SK-N-SH (cell line): ENCODE data around the gene OSBPL2. TPM values are rescaled to one million over a fixed set of nuclear protein-coding genes. Genes with fewer than 3 reads are reported as not detected.

Experiments used
- CTCF ChIA-PET: fragments of 300-600, 350-600 bp; formaldehyde crosslinking; extraction: SDS; loops from one replicate; lab custom pipeline; 2021; lab: Yijun Ruan, JAX
- POLR2A ChIA-PET: fragments of 350-600 bp; sonication (Branson Sonifier 250); formaldehyde crosslinking; extraction: SDS; loops from one replicate; lab custom pipeline; 2020; ENCODE audit warnings: antibody characterized with exemption, inconsistent platforms; lab: Yijun Ruan, JAX
- DNase-seq: peaks from one replicate; pipeline ENCODE4 v3.0.0; 2012
- H2AFZ ChIP-seq: fragments of 200-600 bp; sonication (generic); 2 replicates; pipeline ENCODE4 v1.8.1; 2016; ENCODE audit warnings: antibody characterized with exemption, mild to moderate bottlenecking, low read depth
- H3F3A ChIP-seq: fragments of 200-600 bp; sonication (generic); replicated peaks from 2 replicates; pipeline ENCODE3; 2016; ENCODE audit warnings: antibody characterized with exemption, mild to moderate bottlenecking; ENCODE audit not compliant: insufficient read depth
- H3K27ac ChIP-seq, 2 experiments: fragments of 200-500 bp in 1 of 2; fragments of 200-600 bp in 1 of 2; sonication (Bioruptor generic) in 1 of 2; sonication (generic), shearing (Covaris generic) in 1 of 2; 2 replicates each; pipeline versions ENCODE4 v1.5.1 to v1.6.1; 2014 to 2016; ENCODE audit warnings: low read depth in 2 of 2, inconsistent platforms in 1 of 2, low read length in 1 of 2, mild to moderate bottlenecking in 1 of 2, mixed read lengths in 1 of 2
- H3K27me3 ChIP-seq: fragments of 200-600 bp; sonication (generic), shearing (Covaris generic); 2 replicates; pipeline ENCODE4 v1.6.1; 2016; ENCODE audit warnings: mixed run types; ENCODE audit not compliant: insufficient read depth
- H3K36me3 ChIP-seq, 2 experiments: fragments of 200-500 bp in 1 of 2; fragments of 200-600 bp in 1 of 2; sonication (Bioruptor generic) in 1 of 2; sonication (generic) in 1 of 2; replicated peaks in 1 of 2; 2 replicates each; pipeline versions ENCODE3 to v1.5.1; 2014 to 2016; ENCODE audit warnings: low read length in 1 of 2, mild to moderate bottlenecking in 1 of 2; ENCODE audit not compliant: insufficient read depth in 2 of 2, control insufficient read depth in 1 of 2
- H3K4me1 ChIP-seq, 2 experiments: fragments of 200-500 bp in 1 of 2; fragments of 200-600 bp in 1 of 2; sonication (Bioruptor generic) in 1 of 2; sonication (generic), shearing (Covaris generic) in 1 of 2; 2 replicates each; pipeline versions ENCODE4 v1.5.1 to v1.6.1; 2014 to 2016; ENCODE audit warnings: low read depth in 1 of 2, low read length in 1 of 2, mixed run types in 1 of 2; ENCODE audit not compliant: insufficient read depth in 2 of 2, control insufficient read depth in 1 of 2
- H3K4me2 ChIP-seq: fragments of 200-600 bp; sonication (generic), shearing (Covaris generic); 2 replicates; pipeline ENCODE4 v1.6.1; 2017; ENCODE audit warnings: mixed run types
- H3K4me3 ChIP-seq, 2 experiments: fragments of 200-500 bp in 1 of 2; fragments of 200-600 bp in 1 of 2; sonication (Bioruptor generic) in 1 of 2; sonication (generic), shearing (Covaris generic) in 1 of 2; 2 replicates each; pipeline versions ENCODE4 v1.5.1 to v1.8.1; 2014 to 2016; ENCODE audit warnings: low read depth in 2 of 2, inconsistent platforms in 1 of 2, low read length in 1 of 2, mild to moderate bottlenecking in 1 of 2, mixed read lengths in 1 of 2, moderate library complexity in 1 of 2
- H3K79me2 ChIP-seq: fragments of 200-600 bp; sonication (generic); 2 replicates; pipeline ENCODE4 v1.8.1; 2017; ENCODE audit warnings: mild to moderate bottlenecking; ENCODE audit not compliant: insufficient read depth
- H3K9ac ChIP-seq: fragments of 200-600 bp; sonication (generic); 2 replicates; pipeline ENCODE4 v1.6.1; 2017; ENCODE audit warnings: mixed run types
- H3K9me2 ChIP-seq: fragments of 200-600 bp; sonication (generic); 2 replicates; pipeline ENCODE4 v1.6.1; 2017; ENCODE audit warnings: mixed run types
- H3K9me3 ChIP-seq: fragments of 200-600 bp; sonication (generic); 2 replicates; pipeline ENCODE4 v1.6.1; 2017; ENCODE audit warnings: mixed run types, mild to moderate bottlenecking, moderate library complexity
- H4K20me1 ChIP-seq: fragments of 200-600 bp; sonication (generic); 2 replicates; pipeline ENCODE4 v1.6.1; 2017; ENCODE audit warnings: mild to moderate bottlenecking, mixed run types; ENCODE audit not compliant: insufficient read depth
- CHD2 ChIP-seq: fragments of 150-350 bp; IDR thresholded peaks from 2 replicates; pipeline ENCODE4 v1.6.1; 2018; ENCODE audit warnings: low read length; ENCODE audit not compliant: partially characterized antibody
- CTCF ChIP-seq: fragments of 200-600 bp; sonication (generic); IDR thresholded peaks from 2 replicates; pipeline ENCODE4 v1.6.1; 2017; ENCODE audit warnings: antibody characterized with exemption, mild to moderate bottlenecking, moderate library complexity
- ELF1 ChIP-seq: IDR thresholded peaks from 2 replicates; pipeline ENCODE4 v1.4.0; 2012
- EZH2phosphoT487 ChIP-seq: fragments of 200-600 bp; sonication (generic); IDR thresholded peaks from 2 replicates; pipeline ENCODE4 v1.6.1; 2017; ENCODE audit warnings: low read depth, mixed run types, mild to moderate bottlenecking, antibody characterized with exemption, moderate library complexity, borderline replicate concordance
- FOSL2 ChIP-seq: IDR thresholded peaks from 2 replicates; pipeline ENCODE4 v1.4.0; 2012; ENCODE audit warnings: low read depth, mild to moderate bottlenecking, moderate library complexity, borderline replicate concordance
- FOXJ3 ChIP-seq: sonication (generic); formaldehyde crosslinking; IDR thresholded peaks from 2 replicates; pipeline ENCODE4 v1.5.1; 2020; ENCODE audit warnings: mild to moderate bottlenecking, missing genetic modification reagents
- FOXM1 ChIP-seq: IDR thresholded peaks from 2 replicates; pipeline ENCODE4 v1.4.0; 2012; ENCODE audit warnings: low read depth, mild to moderate bottlenecking
- GABPA ChIP-seq: IDR thresholded peaks from 2 replicates; pipeline ENCODE4 v1.4.0; 2012; ENCODE audit warnings: low read depth, mild to moderate bottlenecking
- GATA2 ChIP-seq: sonication (generic); formaldehyde crosslinking; IDR thresholded peaks from 2 replicates; pipeline ENCODE4 v1.5.0; 2020; ENCODE audit warnings: mild to moderate bottlenecking, missing genetic modification reagents
- MEF2A ChIP-seq: IDR thresholded peaks from 2 replicates; pipeline ENCODE4 v1.4.0; 2012; ENCODE audit warnings: low read depth, borderline replicate concordance
- NFIC ChIP-seq: IDR thresholded peaks from 2 replicates; pipeline ENCODE4 v1.4.0; 2012; ENCODE audit warnings: borderline replicate concordance
- NRF1 ChIP-seq: IDR thresholded peaks from 2 replicates; pipeline ENCODE4 v1.6.1; 2012; ENCODE audit warnings: low read depth, mild to moderate bottlenecking, low read length
- PBX3 ChIP-seq: IDR thresholded peaks from 2 replicates; pipeline ENCODE4; 2012
- POLR2AphosphoS5 ChIP-seq: IDR thresholded peaks from 2 replicates; pipeline ENCODE4 v1.6.1; 2012; ENCODE audit warnings: low read depth, low read length
- RCOR1 ChIP-seq: fragments of 150-350 bp; IDR thresholded peaks from 2 replicates; pipeline ENCODE4 v1.6.1; 2017; ENCODE audit warnings: antibody characterized with exemption, low read length
- TAF1 ChIP-seq: IDR thresholded peaks from 2 replicates; pipeline ENCODE4 v1.6.1; 2012; ENCODE audit warnings: low read depth, mild to moderate bottlenecking, low read length, moderate library complexity, borderline replicate concordance
- YY1 ChIP-seq: IDR thresholded peaks from 2 replicates; pipeline ENCODE4 v1.4.0; 2012; ENCODE audit warnings: low read depth, mild to moderate bottlenecking
- WGBS: methylation state at CpG from one replicate; pipeline ENCODE4 v1.1.6; 2017; ENCODE audit warnings: low lambda C conversion rate; 5-methylcytosine and 5-hydroxymethylcytosine counted together
- polyA plus RNA-seq, 3 experiments: library from polyadenylated mRNA; depleted of rRNA; stranded (reverse); fragments of >200 nt; gene quantifications; 2 replicates each; pipeline ENCODE4 v1.2.3, GENCODE V29; 2012
- TF ChIP-seq, protein P1 (sequence below): IDR thresholded peaks from 2 replicates; pipeline ENCODE4 v1.6.1; 2012; ENCODE audit warnings: mild to moderate bottlenecking, low read depth, low read length, moderate library complexity
- TF ChIP-seq, protein P2 (sequence below): IDR thresholded peaks from 2 replicates; pipeline ENCODE4 v1.4.0; 2012; ENCODE audit warnings: low read depth, borderline replicate concordance

Gene OSBPL2
- polyA plus RNA-seq, 1 of the 3 experiments (the other 2 are of a cell fraction) = 17.7 TPM

- TF ChIP-seq, protein P1, sequence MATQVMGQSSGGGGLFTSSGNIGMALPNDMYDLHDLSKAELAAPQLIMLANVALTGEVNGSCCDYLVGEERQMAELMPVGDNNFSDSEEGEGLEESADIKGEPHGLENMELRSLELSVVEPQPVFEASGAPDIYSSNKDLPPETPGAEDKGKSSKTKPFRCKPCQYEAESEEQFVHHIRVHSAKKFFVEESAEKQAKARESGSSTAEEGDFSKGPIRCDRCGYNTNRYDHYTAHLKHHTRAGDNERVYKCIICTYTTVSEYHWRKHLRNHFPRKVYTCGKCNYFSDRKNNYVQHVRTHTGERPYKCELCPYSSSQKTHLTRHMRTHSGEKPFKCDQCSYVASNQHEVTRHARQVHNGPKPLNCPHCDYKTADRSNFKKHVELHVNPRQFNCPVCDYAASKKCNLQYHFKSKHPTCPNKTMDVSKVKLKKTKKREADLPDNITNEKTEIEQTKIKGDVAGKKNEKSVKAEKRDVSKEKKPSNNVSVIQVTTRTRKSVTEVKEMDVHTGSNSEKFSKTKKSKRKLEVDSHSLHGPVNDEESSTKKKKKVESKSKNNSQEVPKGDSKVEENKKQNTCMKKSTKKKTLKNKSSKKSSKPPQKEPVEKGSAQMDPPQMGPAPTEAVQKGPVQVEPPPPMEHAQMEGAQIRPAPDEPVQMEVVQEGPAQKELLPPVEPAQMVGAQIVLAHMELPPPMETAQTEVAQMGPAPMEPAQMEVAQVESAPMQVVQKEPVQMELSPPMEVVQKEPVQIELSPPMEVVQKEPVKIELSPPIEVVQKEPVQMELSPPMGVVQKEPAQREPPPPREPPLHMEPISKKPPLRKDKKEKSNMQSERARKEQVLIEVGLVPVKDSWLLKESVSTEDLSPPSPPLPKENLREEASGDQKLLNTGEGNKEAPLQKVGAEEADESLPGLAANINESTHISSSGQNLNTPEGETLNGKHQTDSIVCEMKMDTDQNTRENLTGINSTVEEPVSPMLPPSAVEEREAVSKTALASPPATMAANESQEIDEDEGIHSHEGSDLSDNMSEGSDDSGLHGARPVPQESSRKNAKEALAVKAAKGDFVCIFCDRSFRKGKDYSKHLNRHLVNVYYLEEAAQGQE = no peak
- TF ChIP-seq FOXJ3 (CRISPR knock-in tag) = no peak
- TF ChIP-seq POLR2AphosphoS5 = no peak
- TF ChIP-seq FOXM1 = no peak
- TF ChIP-seq GATA2 (CRISPR knock-in tag) = no peak
Measured at GRCh38 chr20:62197801-62198200, 40.5 kb upstream of the OSBPL2 start (continued).

GRCh38 chr20:62198496-62198895, 39.8 kb upstream of the OSBPL2 start:
- H3K4me2 ChIP-seq = no peak overlapping the region
- H3K36me3 ChIP-seq = peaks cover 22 to 60% of the 10 kb centered on the region in 2 experiments
- no peaks in the 10 kb centered on the region for H3K79me2 ChIP-seq
- H3K4me1 ChIP-seq = no peaks in the 10 kb centered on the region; a peak in 1 of 4 replicates
- ChIA-PET CTCF (interaction anchor here (0.9 to 1.8 kb wide), 3 partner anchors 42 to 188 kb away, joined by 3 to 5 read pairs (median 3); no protein-coding TSS in a partner anchor), POLR2A (interaction anchor here (0.6 kb wide), 1 partner anchor 26 kb away, joined by 3 read pairs; no protein-coding TSS in a partner anchor)
- no peak overlapping the region for H3K9ac ChIP-seq
- H3K9me2 ChIP-seq = no peaks in the 10 kb centered on the region
- no peak overlapping the region for H2AFZ ChIP-seq
- no peaks in the 10 kb centered on the region for H4K20me1 ChIP-seq
- H3K27me3 ChIP-seq = no peaks in the 10 kb centered on the region
- no peaks in the 10 kb centered on the region for H3F3A ChIP-seq
- DNase-seq = no peak
- WGBS = 95% methylated on average over 17 of the region's 17 CpGs
- no peak overlapping the region for H3K27ac ChIP-seq
- H3K9me3 ChIP-seq = no peaks in the 10 kb centered on the region
- no peak overlapping the region for H3K4me3 ChIP-seq
- TF ChIP-seq PBX3 = no peak
- no peak for TF ChIP-seq ELF1
- TF ChIP-seq GABPA = no peak
- no peak for TF ChIP-seq CTCF
- TF ChIP-seq NFIC = no peak
- TF ChIP-seq, protein P2, sequence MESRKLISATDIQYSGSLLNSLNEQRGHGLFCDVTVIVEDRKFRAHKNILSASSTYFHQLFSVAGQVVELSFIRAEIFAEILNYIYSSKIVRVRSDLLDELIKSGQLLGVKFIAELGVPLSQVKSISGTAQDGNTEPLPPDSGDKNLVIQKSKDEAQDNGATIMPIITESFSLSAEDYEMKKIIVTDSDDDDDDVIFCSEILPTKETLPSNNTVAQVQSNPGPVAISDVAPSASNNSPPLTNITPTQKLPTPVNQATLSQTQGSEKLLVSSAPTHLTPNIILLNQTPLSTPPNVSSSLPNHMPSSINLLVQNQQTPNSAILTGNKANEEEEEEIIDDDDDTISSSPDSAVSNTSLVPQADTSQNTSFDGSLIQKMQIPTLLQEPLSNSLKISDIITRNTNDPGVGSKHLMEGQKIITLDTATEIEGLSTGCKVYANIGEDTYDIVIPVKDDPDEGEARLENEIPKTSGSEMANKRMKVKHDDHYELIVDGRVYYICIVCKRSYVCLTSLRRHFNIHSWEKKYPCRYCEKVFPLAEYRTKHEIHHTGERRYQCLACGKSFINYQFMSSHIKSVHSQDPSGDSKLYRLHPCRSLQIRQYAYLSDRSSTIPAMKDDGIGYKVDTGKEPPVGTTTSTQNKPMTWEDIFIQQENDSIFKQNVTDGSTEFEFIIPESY = no peak
- TF ChIP-seq EZH2phosphoT487 = no peak
- TF ChIP-seq, protein P1 = no peak
- no peak for TF ChIP-seq RCOR1
- TF ChIP-seq YY1 = no peak
- no peak for TF ChIP-seq FOSL2
- TF ChIP-seq NRF1 = no peak
- no peak for TF ChIP-seq FOXM1
- TF ChIP-seq TAF1 = no peak
- no peak for TF ChIP-seq FOXJ3 (CRISPR knock-in tag)
- no peak for TF ChIP-seq GATA2 (CRISPR knock-in tag)
- TF ChIP-seq CHD2 = no peak
- no peak for TF ChIP-seq MEF2A
